Fibroblast of pulmonary artery (primary cell): ENCODE data around the gene GALR3.
A peak's percentile ranks its signal among the peaks of the same experiment; 100 is the strongest.

ENCODE experiments used
- DNase-seq: peaks from one replicate; pipeline ENCODE4 v3.0.0-alpha.2; 2010; ENCODE audit warnings: low read depth
- H3K4me3 ChIP-seq: replicated peaks from 2 replicates; pipeline ENCODE4 v1.5.1; 2011; ENCODE audit warnings: low read depth, mild to moderate bottlenecking, control low read depth, low read length, moderate library complexity
- TF ChIP-seq, protein P1 (sequence below): IDR thresholded peaks from 2 replicates; pipeline ENCODE4 v1.5.1; 2011; ENCODE audit warnings: mild to moderate bottlenecking, control low read depth, low read length, inconsistent platforms; ENCODE audit errors: missing control alignments

The GALR3 gene

DNA sequence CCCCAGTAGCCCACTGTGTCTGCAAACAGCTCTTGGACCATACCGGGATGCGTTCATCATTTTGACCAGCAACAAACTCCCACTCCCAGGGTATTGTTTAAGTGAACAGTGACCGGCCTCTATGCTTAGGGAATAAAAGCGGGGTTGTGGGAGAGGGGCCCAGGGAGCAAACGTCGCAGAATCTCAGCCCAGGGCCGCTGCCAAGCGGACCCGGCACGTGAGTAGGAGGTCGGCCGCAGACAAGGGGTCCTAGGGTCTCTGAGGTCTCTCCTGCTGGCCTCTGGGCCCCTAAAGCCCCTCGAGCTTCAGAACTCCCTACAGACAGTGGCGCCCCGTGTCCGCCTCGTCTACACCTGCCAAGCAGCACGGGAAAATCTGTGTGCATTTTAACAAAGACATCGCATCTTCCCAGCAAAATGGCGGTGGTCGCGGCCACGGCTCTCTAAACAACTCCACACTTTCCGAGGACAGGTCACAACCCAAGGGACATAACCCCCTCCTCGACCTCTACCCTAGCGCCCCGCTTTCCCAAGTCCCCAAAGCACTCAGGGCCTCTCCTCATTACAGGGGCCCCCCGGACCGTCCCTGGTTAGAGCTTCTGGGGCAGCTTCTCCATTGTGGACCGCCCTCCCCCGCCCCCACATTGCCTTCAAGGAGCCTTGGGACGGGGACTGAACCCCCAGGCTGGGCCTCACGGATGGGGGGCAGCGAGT is 19.4 kb upstream of the GALR3 start:
- TF ChIP-seq, protein P1, sequence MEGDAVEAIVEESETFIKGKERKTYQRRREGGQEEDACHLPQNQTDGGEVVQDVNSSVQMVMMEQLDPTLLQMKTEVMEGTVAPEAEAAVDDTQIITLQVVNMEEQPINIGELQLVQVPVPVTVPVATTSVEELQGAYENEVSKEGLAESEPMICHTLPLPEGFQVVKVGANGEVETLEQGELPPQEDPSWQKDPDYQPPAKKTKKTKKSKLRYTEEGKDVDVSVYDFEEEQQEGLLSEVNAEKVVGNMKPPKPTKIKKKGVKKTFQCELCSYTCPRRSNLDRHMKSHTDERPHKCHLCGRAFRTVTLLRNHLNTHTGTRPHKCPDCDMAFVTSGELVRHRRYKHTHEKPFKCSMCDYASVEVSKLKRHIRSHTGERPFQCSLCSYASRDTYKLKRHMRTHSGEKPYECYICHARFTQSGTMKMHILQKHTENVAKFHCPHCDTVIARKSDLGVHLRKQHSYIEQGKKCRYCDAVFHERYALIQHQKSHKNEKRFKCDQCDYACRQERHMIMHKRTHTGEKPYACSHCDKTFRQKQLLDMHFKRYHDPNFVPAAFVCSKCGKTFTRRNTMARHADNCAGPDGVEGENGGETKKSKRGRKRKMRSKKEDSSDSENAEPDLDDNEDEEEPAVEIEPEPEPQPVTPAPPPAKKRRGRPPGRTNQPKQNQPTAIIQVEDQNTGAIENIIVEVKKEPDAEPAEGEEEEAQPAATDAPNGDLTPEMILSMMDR, result no peak
- no peak for DNase-seq
- H3K4me3 ChIP-seq, result no peak overlapping the region

DNA sequence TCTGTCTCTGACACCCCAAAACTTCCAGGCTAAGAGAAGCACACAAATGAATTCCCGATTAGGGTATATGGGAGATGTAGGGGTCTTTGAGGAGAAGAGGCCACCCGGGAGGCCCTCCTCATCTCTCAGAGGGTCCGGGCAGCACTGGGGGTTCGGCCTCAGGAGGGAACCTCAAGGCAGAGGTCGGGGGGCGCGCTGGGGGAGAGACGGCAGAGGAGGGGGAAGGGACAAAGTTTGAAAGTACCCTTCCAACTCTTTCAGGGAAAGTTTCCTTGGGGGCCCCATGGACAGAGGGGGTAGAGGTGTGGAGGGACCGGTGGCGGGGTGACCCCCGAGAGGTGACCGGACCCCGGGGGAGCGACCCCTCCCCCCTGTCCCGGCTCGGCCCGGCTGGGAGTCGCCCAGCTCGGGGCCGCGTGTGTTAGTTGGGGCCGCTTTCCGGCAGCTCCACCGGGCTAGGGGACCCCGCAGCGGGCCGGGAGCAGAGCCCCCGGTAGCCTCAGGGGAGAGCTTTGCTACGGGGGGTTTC is 18.8 kb upstream of the GALR3 start:
- DNase-seq, result no peak
- H3K4me3 ChIP-seq, result peak overlapping the region; percentile 70
- TF ChIP-seq, protein P1, result no peak

DNA sequence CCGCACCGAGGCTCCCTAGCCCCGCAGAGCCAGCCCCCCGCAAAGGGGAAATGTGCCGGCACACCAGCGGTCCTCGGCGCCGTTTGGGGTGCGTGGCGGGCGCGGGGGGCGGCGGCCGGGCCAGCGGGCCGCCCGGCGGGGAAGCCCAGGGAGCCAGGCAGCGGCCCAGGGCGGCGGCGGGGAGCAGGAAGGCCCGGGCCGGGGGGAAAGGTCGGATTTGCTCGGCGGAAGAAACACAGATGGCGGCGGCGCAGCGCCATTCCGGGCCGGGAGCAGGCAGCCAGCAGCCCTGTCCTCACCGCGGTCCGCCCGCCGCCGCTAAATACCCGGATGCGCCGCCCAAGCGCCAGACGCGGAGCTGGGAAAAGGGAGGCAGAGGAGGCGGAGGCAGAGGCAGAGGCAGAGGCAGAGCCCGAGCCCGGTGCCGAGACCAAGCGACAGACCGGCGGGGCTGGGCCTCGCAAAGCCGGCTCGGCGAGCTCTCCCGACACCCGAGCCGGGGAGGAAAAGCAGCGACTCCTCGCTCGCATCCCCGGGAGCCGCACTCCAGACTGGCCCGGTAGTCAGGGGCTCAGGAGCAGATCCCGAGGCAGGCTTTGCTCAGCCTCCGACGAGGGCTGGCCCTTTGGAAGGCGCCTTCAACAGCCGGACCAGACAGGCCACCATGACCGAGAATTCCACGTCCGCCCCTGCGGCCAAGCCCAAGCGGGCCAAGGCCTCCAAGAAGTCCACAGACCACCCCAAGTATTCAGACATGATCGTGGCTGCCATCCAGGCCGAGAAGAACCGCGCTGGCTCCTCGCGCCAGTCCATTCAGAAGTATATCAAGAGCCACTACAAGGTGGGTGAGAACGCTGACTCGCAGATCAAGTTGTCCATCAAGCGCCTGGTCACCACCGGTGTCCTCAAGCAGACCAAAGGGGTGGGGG is 18.0 kb upstream of the GALR3 start:
- TF ChIP-seq, protein P1, result no peak
- H3K4me3 ChIP-seq, result peak overlapping the region; percentile 70
- peak; percentile 86 for DNase-seq

DNA sequence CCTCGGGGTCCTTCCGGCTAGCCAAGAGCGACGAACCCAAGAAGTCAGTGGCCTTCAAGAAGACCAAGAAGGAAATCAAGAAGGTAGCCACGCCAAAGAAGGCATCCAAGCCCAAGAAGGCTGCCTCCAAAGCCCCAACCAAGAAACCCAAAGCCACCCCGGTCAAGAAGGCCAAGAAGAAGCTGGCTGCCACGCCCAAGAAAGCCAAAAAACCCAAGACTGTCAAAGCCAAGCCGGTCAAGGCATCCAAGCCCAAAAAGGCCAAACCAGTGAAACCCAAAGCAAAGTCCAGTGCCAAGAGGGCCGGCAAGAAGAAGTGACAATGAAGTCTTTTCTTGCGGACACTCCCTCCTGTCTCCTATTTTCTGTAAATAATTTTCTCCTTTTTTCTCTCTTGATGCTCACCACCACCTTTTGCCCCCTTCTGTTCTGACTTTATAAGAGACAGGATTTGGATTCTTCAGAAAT is 17.3 kb upstream of the GALR3 start:
- DNase-seq, result no peak
- peak overlapping the region; percentile 70 for H3K4me3 ChIP-seq
- TF ChIP-seq, protein P1, result no peak

DNA sequence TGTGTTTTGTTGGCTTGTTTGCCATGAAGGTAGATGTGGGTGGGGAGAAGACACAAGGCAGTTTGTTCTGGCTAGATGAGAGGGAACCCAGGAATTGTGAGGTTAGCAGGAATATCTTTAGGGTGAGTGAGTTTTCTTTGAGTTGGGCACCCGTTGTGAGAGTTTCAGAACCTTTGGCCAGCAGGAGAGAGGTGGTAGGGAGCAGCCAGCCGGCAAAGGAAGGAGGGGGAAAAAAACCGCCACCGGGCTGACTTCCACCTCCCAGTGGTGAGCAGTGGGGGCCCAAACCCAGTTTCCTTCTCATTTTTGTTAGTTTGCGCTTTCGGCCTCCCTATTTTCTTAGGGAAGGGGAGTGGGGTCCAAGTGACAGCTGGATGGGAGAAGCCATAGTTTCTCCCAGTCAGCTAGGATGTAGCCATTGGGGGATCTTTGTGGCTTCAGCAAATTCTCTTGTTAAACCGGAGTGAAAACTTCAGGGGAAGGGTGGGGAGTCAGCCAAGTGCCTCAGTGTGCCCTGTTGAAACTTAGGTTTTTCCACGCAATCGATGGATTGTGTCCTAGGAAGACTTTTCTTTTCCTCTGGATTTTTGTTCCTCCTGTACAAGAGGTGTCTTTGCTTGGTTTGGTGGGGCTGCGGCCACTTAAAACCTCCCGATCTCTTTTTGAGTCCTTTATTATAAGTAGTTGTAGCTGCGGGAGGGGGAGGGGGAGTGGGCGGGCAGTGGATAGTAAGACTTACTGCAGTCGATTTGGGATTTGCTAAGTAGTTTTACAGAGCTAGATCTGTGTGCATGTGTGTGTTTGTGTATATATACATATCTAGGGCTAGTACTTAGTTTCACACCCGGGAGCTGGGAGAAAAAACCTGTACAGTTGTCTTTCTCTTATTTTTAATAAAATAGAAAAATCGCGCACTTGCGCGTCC is 16.5 kb upstream of the GALR3 start:
- no peak for DNase-seq
- H3K4me3 ChIP-seq, result peak overlapping the region; percentile 70
- TF ChIP-seq, protein P1, result no peak
